Activated CD8-positive, alpha-beta T cell treated with anti-CD3 and anti-CD28 coated beads for 36 hours (primary cell): ENCODE results near the gene FRMPD2. TPM values are rescaled to one million over a fixed set of nuclear protein-coding genes. Genes with fewer than 3 reads are reported as not detected.
"Not testable (repeated sequence)": the region's sequence is repeated elsewhere in the genome, so short reads cannot be mapped to it uniquely, and the experiment has no call there.

Source experiments
- ATAC-seq: fragments of 200-7000 bp; cut with Tn5 transposase; one replicate; pipeline ENCODE4 v1.10.0; 2021; ENCODE audit warnings: mild to moderate bottlenecking, moderate library complexity
- CTCF ChIA-PET: fragments of 350-600 bp; sonication (Branson Sonifier 250); formaldehyde crosslinking; loops from one replicate; lab custom pipeline; 2021; ENCODE audit warnings: antibody characterized with exemption; lab: Charles Lee
- POLR2A ChIA-PET: fragments of 350-600 bp; sonication (Branson Sonifier 250); formaldehyde crosslinking; loops from one replicate; lab custom pipeline; 2021; ENCODE audit warnings: antibody characterized with exemption; lab: Charles Lee
- DNase-seq: peaks from one replicate; pipeline ENCODE4 v3.0.0-alpha.2; 2020
- H3K27ac Mint-ChIP-seq: one replicate; pipeline ENCODE4 v1.8.0; 2021; ENCODE audit warnings: mild to moderate bottlenecking, mixed read lengths
- H3K27me3 Mint-ChIP-seq: one replicate; pipeline ENCODE4 v1.8.0; 2021; ENCODE audit warnings: mixed read lengths
- H3K36me3 Mint-ChIP-seq: one replicate; pipeline ENCODE4 v1.8.0; 2021; ENCODE audit warnings: low read depth, mixed read lengths
- H3K4me1 Mint-ChIP-seq: one replicate; pipeline ENCODE4 v1.8.0; 2021; ENCODE audit warnings: low read depth, mixed read lengths
- H3K4me3 Mint-ChIP-seq: one replicate; pipeline ENCODE4 v1.8.0; 2021; ENCODE audit warnings: mild to moderate bottlenecking, moderate library complexity, mixed read lengths
- H3K9me3 Mint-ChIP-seq: one replicate; pipeline ENCODE4 v1.8.0; 2021; ENCODE audit warnings: mixed read lengths
- CTCF ChIP-seq: fragments of 200-600 bp; IDR thresholded peaks from one replicate; pipeline ENCODE4 v1.8.0; 2022; ENCODE audit warnings: antibody characterized with exemption, mild to moderate bottlenecking
- intact Hi-C: fragments of 100-400 bp; cut with micrococcal nuclease; formaldehyde crosslinking; loops from one replicate; pipeline ENCODE4 v1.10.0; 2022
- total RNA-seq, 2 experiments: library from RNA; stranded (reverse); gene quantifications; one replicate each; pipeline ENCODE4 v1.2.3, GENCODE V29; 2021

The FRMPD2 gene
- total RNA-seq, 2 experiments from 2014 or later = not detected

GRCh38 chr10:48187126-48187525, 87.4 kb downstream of the FRMPD2 start:
- no peaks in the 10 kb centered on the region for H3K27me3 Mint-ChIP-seq
- intact Hi-C loops = no loop called here
- ChIA-PET CTCF (no interaction called here), POLR2A (no interaction called here)
- no peaks in the 10 kb centered on the region for H3K4me1 Mint-ChIP-seq
- ATAC-seq (no peak), DNase-seq (no peak)
- no peak for TF ChIP-seq CTCF
- H3K9me3 Mint-ChIP-seq = no peaks in the 10 kb centered on the region
- no peak overlapping the region for H3K4me3 Mint-ChIP-seq
- H3K27ac Mint-ChIP-seq = no peak overlapping the region
- H3K36me3 Mint-ChIP-seq = no peaks in the 10 kb centered on the region

GRCh38 chr10:48186264-48186804, 88.2 kb downstream of the FRMPD2 start:
- CTCF ChIA-PET, H3K27ac Mint-ChIP-seq, POLR2A ChIA-PET: not testable (repeated sequence)

GRCh38 chr10:48184224-48184623, 90.3 kb downstream of the FRMPD2 start:
- no peak overlapping the region for H3K27ac Mint-ChIP-seq
- ChIA-PET POLR2A (interaction anchor here (0.6 kb wide), 1 partner anchor 22 kb away, joined by 4 read pairs; no protein-coding TSS in a partner anchor), CTCF (no interaction called here)
- ATAC-seq (no peak), DNase-seq (no peak)
- H3K4me3 Mint-ChIP-seq = no peak overlapping the region
- intact Hi-C loops = no loop called here
- H3K36me3 Mint-ChIP-seq = no peaks in the 10 kb centered on the region
- H3K4me1 Mint-ChIP-seq = no peaks in the 10 kb centered on the region
- no peaks in the 10 kb centered on the region for H3K9me3 Mint-ChIP-seq
- no peaks in the 10 kb centered on the region for H3K27me3 Mint-ChIP-seq
- TF ChIP-seq CTCF = no peak

More at GRCh38 chr10:48186264-48186804, 88.2 kb downstream of the FRMPD2 start:
- DNase-seq, H3K4me1 Mint-ChIP-seq, H3K27me3 Mint-ChIP-seq, intact Hi-C loops, H3K36me3 Mint-ChIP-seq, H3K4me3 Mint-ChIP-seq, H3K9me3 Mint-ChIP-seq, ATAC-seq: not testable (repeated sequence)

GRCh38 chr10:48172715-48173114, 101.8 kb downstream of the FRMPD2 start:
- CTCF ChIA-PET, H3K4me1 Mint-ChIP-seq, intact Hi-C loops, POLR2A ChIA-PET, H3K4me3 Mint-ChIP-seq, DNase-seq, H3K9me3 Mint-ChIP-seq, H3K36me3 Mint-ChIP-seq, H3K27ac Mint-ChIP-seq, H3K27me3 Mint-ChIP-seq, ATAC-seq: not testable (repeated sequence)

- H3K4me1 Mint-ChIP-seq, ATAC-seq, H3K36me3 Mint-ChIP-seq, POLR2A ChIA-PET, H3K9me3 Mint-ChIP-seq, H3K27ac Mint-ChIP-seq, intact Hi-C loops, H3K4me3 Mint-ChIP-seq, CTCF ChIA-PET, H3K27me3 Mint-ChIP-seq: not testable (repeated sequence)
- DNase-seq = peak; percentile 7
Measured at GRCh38 chr10:48160670-48161069, 113.8 kb downstream of the FRMPD2 start.

- intact Hi-C loops, H3K4me1 Mint-ChIP-seq, H3K27ac Mint-ChIP-seq, H3K36me3 Mint-ChIP-seq, H3K27me3 Mint-ChIP-seq, ATAC-seq, H3K9me3 Mint-ChIP-seq, CTCF ChIA-PET, POLR2A ChIA-PET, DNase-seq, H3K4me3 Mint-ChIP-seq: not testable (repeated sequence)
Measured at GRCh38 chr10:48160163-48160562, 114.3 kb downstream of the FRMPD2 start.

GRCh38 chr10:48154211-48155140, 120.0 kb downstream of the FRMPD2 start:
- DNase-seq, H3K27me3 Mint-ChIP-seq, H3K4me1 Mint-ChIP-seq, H3K4me3 Mint-ChIP-seq, H3K36me3 Mint-ChIP-seq, POLR2A ChIA-PET, ATAC-seq, H3K9me3 Mint-ChIP-seq, intact Hi-C loops, CTCF ChIA-PET, H3K27ac Mint-ChIP-seq: not testable (repeated sequence)

- H3K27ac Mint-ChIP-seq, CTCF ChIA-PET, DNase-seq, H3K4me3 Mint-ChIP-seq, H3K9me3 Mint-ChIP-seq, intact Hi-C loops, POLR2A ChIA-PET, H3K27me3 Mint-ChIP-seq, H3K36me3 Mint-ChIP-seq, H3K4me1 Mint-ChIP-seq: not testable (repeated sequence)
- ATAC-seq = peak; percentile 42
Measured at GRCh38 chr10:48147643-48148042, 126.9 kb downstream of the FRMPD2 start.

GRCh38 chr10:48143721-48144642, 130.5 kb downstream of the FRMPD2 start:
- not testable (repeated sequence) for H3K36me3 Mint-ChIP-seq

More at GRCh38 chr10:48143721-48144642, 130.5 kb downstream of the FRMPD2 start:
- H3K4me1 Mint-ChIP-seq, intact Hi-C loops, POLR2A ChIA-PET, H3K4me3 Mint-ChIP-seq, CTCF ChIA-PET, H3K9me3 Mint-ChIP-seq, H3K27ac Mint-ChIP-seq, DNase-seq, H3K27me3 Mint-ChIP-seq: not testable (repeated sequence)
- ATAC-seq = peak; percentile 64
